NCI-H1105 treated with DMSO at 0.1 percent for 48 hours (cell line): ENCODE measurements around the gene FAM13B.

Experiments
- DNase-seq: peaks from one replicate; lab custom pipeline; 2025; lab: John Stamatoyannopoulos, UW

FAM13B gene

DNA sequence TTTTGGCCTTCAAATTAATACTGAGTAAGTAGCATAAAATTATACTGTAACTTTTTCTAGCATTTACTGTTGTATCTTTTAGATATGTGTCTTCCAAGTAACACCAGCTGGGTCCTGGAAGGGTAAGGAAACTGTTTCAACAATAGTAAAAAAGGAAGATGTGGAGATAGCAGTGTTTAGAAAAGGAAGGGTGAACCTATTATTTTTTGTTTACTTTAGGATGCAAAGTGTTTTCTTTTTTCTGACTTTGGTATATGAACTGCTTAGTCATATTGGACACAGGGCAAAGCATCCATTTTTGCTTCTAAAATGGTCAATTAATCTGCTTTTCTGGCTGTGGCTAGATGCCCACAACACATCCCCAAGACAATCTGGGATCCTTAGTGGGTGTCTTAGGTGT, 138.3 kb downstream of the FAM13B start:
- no peak for DNase-seq

DNA sequence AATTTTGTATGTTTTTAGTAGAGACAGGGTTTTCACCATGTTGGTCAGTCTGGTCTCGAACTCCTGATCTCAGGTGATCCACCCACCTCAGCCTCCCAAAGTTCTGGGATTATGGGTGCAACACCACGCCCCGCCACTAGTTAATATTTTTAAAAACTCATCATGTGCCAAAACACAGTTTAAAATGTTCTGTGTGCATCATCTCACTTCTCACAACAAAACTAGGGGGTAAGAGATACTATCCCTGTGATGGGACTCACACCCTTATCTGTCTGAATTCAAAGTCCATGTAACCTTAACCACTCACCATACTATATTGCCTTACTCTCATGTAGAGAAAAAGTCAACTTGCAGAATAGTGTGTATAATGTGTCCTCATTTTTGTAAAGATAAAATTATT, 141.0 kb downstream of the FAM13B start:
- DNase-seq = no peak

DNA sequence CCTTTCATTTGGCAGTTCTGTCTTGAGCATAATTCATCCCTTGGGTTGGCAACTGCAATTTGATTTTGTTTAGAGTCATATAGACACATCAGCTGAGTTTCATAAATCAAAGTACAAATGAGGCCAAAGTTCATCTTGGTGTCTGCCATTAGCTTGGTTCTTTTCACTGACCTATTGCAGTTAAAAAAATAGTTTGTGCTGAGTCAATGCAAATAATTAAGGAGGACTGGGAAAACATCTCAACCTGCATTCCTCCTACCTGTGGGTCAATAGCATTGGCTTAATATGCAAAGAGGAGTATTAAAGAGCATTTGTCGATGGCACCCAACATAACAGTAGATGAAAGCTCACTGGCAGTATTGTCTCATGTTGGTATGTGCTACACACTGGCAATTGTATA, 142.0 kb downstream of the FAM13B start:
- no peak for DNase-seq

DNA sequence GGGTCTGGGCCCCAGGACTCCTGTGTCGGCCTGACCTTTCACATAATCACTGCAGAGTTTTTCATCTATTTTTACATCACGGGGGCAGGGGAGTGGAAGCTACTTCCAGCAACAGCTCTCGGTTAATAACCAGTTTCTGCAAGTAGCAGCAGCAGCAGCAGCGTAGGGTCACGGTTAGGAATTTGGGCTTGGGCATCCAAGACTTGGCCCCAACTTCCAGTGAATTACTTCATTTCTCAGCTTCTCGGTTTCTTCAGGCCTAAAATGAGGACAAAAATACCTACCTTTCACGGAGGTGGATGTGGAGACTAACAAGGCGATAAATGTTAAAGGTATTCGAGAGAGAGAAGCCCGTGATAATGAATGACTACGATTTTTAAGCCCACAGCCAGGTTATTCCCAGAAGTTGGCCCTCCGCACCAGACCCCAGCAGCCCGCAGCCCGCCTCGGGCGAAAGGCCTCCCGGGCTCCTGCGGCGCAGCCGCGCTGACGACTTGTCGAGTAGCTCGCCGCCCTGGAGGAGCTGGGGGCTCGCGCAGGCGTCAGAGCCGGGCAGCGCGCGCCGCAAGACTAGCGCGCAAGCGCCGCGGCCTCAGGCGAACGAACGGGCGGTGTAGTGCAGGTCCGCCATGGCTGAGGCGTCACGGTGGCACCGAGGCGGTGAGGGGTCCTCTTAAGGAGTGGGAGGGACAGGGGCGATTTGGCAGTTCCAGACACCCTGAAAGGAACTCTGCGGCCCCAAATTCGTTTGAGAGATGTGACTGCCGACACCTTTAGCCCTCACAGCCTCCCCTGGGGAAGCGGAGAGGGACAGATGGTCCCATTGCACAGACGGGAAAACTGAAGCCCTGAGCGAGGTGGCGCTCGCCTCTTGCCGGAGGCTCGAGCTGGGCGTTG, 143.8 kb downstream of the FAM13B start, which contains the start of gene PKD2L2:
PKD2L2 (plus strand) TSS at position 595 of the 897 bp plus-strand sequence; CDS start at position 630, 35 bp downstream.
- no peak for DNase-seq

DNA sequence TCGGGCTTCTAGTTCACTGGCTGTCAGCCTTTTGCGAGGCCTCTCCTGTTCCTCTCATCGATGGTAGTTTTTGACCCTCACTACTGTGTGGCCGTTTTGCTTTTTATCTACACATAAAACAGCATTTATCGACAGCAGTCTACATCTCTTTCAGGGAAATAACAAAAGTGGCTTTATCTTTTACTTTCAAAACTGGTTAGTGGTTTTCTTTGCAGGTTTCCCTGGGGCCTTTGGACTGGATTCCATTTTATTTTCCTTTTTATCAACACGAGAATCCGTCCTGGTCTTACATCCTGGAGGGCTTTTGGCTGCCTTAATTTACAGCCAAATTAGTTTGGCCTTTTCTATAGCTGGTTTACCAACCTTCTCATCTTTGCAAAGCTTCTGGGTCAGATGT, 144.4 kb downstream of the FAM13B start:
- no peak for DNase-seq
